B cell (primary cell): Measurements from ENCODE around the gene PRKCQ. TPM values are rescaled to one million over a fixed set of nuclear protein-coding genes. Genes with fewer than 3 reads are reported as not detected.

Experiments
- ATAC-seq: fragments of 200-7000 bp; cut with Tn5 transposase; one replicate; pipeline ENCODE4 v1.10.0; 2021; ENCODE audit warnings: low read depth, mild to moderate bottlenecking, moderate number of reproducible peaks, moderate library complexity
- CTCF ChIA-PET: fragments of 350-600 bp; sonication (Branson Sonifier 250); formaldehyde crosslinking; loops from one replicate; lab custom pipeline; 2021; ENCODE audit warnings: antibody characterized with exemption, inconsistent platforms; lab: Charles Lee
- POLR2A ChIA-PET: fragments of 350-600 bp; sonication (Branson Sonifier 250); formaldehyde crosslinking; loops from one replicate; lab custom pipeline; 2021; ENCODE audit warnings: antibody characterized with exemption; lab: Charles Lee
- DNase-seq: peaks from one replicate; pipeline ENCODE4 v3.0.0; 2013
- H2AFZ ChIP-seq: 2 replicates; pipeline ENCODE4 v1.6.1; 2012; ENCODE audit warnings: mild to moderate bottlenecking, low read depth, low read length; ENCODE audit not compliant: insufficient read depth, poor library complexity, severe bottlenecking
- H3K27ac ChIP-seq, 2 donors: 1 replicate in 1 of 2; 2 replicates in 1 of 2; pipeline ENCODE4 v1.5.1; 2012 to 2013; ENCODE audit warnings: low read length in 2 of 2, mild to moderate bottlenecking in 2 of 2, moderate library complexity in 1 of 2
- H3K27me3 ChIP-seq, 4 experiments: fragments of 200-600 bp in 1 of 4; sonication (generic) in 1 of 4; replicated peaks in 1 of 4; 1 replicate in 2 of 4; 2 replicates in 2 of 4; pipeline versions ENCODE4 v1.6.1 to v1.7.0; 2013 to 2016; ENCODE audit warnings: low read length in 3 of 4, mild to moderate bottlenecking in 2 of 4, mixed read lengths in 1 of 4, moderate library complexity in 1 of 4; ENCODE audit not compliant: insufficient read depth in 4 of 4, control insufficient read depth in 3 of 4; ENCODE audit errors: control extremely low read depth in 1 of 4
- H3K36me3 ChIP-seq, 2 experiments: replicated peaks in 1 of 2; 1 replicate in 1 of 2; 2 replicates in 1 of 2; pipeline versions ENCODE4 v1.6.1 to v1.7.1; 2013; ENCODE audit warnings: low read length in 1 of 2; ENCODE audit not compliant: insufficient read depth in 2 of 2, control insufficient read depth in 1 of 2; ENCODE audit errors: control extremely low read depth in 1 of 2, extremely low read depth in 1 of 2
- H3K4me1 ChIP-seq, 2 donors: fragments of 200-600 bp in 1 of 2; sonication (generic) in 1 of 2; 1 replicate in 1 of 2; 2 replicates in 1 of 2; pipeline versions ENCODE4 v1.5.1 to v1.6.1; 2013 to 2017; ENCODE audit warnings: low read length in 2 of 2; ENCODE audit not compliant: control insufficient read depth in 2 of 2, insufficient read depth in 2 of 2
- H3K4me2 ChIP-seq: replicated peaks from 2 replicates; pipeline ENCODE3; 2012; ENCODE audit warnings: mild to moderate bottlenecking, low read depth, low read length; ENCODE audit not compliant: poor library complexity, severe bottlenecking
- H3K4me3 ChIP-seq, 5 experiments: fragments of 200-600 bp in 1 of 5; sonication (generic) in 1 of 5; 1 replicate in 3 of 5; 2 replicates in 2 of 5; pipeline versions ENCODE4 v1.5.1 to v1.7.0; 2011 to 2016; ENCODE audit warnings: low read length in 4 of 5, mild to moderate bottlenecking in 4 of 5, low read depth in 2 of 5, control low read depth in 1 of 5, moderate library complexity in 1 of 5; ENCODE audit not compliant: insufficient read depth in 1 of 5; ENCODE audit errors: control extremely low read depth in 1 of 5, extremely low read depth in 1 of 5
- H3K79me2 ChIP-seq: fragments of 200-600 bp; sonication (generic); one replicate; pipeline ENCODE4 v1.6.0; 2016; ENCODE audit warnings: low read length; ENCODE audit not compliant: control insufficient read depth, insufficient read depth
- H3K9ac ChIP-seq: fragments of 200-600 bp; sonication (generic); 2 replicates; pipeline ENCODE4 v1.6.1; 2017; ENCODE audit warnings: mild to moderate bottlenecking, low read length, moderate library complexity
- H3K9me3 ChIP-seq, 3 donors: one replicate each; pipeline versions ENCODE4 v1.6.1 to v1.7.1; 2013; ENCODE audit warnings: low read length in 2 of 3; ENCODE audit not compliant: control insufficient read depth in 2 of 3, insufficient read depth in 1 of 3; ENCODE audit errors: control extremely low read depth in 1 of 3
- H4K20me1 ChIP-seq: 2 replicates; pipeline ENCODE4 v1.6.0; 2012; ENCODE audit warnings: mild to moderate bottlenecking, low read length; ENCODE audit not compliant: insufficient read depth, control insufficient read depth, poor library complexity, severe bottlenecking
- H3K27ac Mint-ChIP-seq: one replicate; pipeline ENCODE4 v1.8.0; 2021; ENCODE audit warnings: mixed read lengths
- H3K27me3 Mint-ChIP-seq: one replicate; pipeline ENCODE4 v1.8.0; 2021; ENCODE audit warnings: mixed read lengths
- H3K4me1 Mint-ChIP-seq: one replicate; pipeline ENCODE4 v1.8.0; 2021; ENCODE audit warnings: mixed read lengths
- H3K4me3 Mint-ChIP-seq: one replicate; pipeline ENCODE4 v1.8.0; 2021; ENCODE audit warnings: mixed read lengths
- H3K9me3 Mint-ChIP-seq: one replicate; pipeline ENCODE4 v1.8.0; 2022; ENCODE audit warnings: mixed read lengths; ENCODE audit not compliant: insufficient read depth
- EZH2 ChIP-seq: IDR thresholded peaks from 2 replicates; pipeline ENCODE4 v1.6.1; 2012; ENCODE audit warnings: borderline replicate concordance, low read depth, mild to moderate bottlenecking, moderate library complexity, low read length; ENCODE audit not compliant: insufficient read depth, poor library complexity, severe bottlenecking
- WGBS: methylation state at CpG from one replicate; pipeline ENCODE4 v1.1.5; 2013; ENCODE audit warnings: missing lambda C conversion rate; ENCODE audit not compliant: insufficient coverage; 5-methylcytosine and 5-hydroxymethylcytosine counted together
- intact Hi-C: fragments of 100-400 bp; cut with micrococcal nuclease; formaldehyde crosslinking; loops from one replicate; pipeline ENCODE4 v1.10.0; 2022
- polyA plus RNA-seq: library from polyadenylated mRNA; depleted of rRNA; stranded (reverse); fragments of >200 nt; gene quantifications from 2 replicates; pipeline ENCODE4 v1.2.3, GENCODE V29; 2012
- total RNA-seq, 2 donors: library from RNA; stranded (reverse); fragments of 120-200 nt in 1 of 2; gene quantifications; 1 replicate in 1 of 2; 2 replicates in 1 of 2; pipeline versions ENCODE4 v1.2.3 to v1.2.4, GENCODE V29; 2013 to 2022
- TF ChIP-seq, protein P1 (sequence below): fragments of 200-600 bp; IDR thresholded peaks from one replicate; pipeline ENCODE4 v1.8.0; 2022; ENCODE audit warnings: antibody characterized with exemption, mild to moderate bottlenecking

The PRKCQ gene
- total and polyA plus RNA-seq, 2 donors (not counting 1 experiment from before 2014, with no cell fraction given) = 0.15 to 0.16 TPM

DNA sequence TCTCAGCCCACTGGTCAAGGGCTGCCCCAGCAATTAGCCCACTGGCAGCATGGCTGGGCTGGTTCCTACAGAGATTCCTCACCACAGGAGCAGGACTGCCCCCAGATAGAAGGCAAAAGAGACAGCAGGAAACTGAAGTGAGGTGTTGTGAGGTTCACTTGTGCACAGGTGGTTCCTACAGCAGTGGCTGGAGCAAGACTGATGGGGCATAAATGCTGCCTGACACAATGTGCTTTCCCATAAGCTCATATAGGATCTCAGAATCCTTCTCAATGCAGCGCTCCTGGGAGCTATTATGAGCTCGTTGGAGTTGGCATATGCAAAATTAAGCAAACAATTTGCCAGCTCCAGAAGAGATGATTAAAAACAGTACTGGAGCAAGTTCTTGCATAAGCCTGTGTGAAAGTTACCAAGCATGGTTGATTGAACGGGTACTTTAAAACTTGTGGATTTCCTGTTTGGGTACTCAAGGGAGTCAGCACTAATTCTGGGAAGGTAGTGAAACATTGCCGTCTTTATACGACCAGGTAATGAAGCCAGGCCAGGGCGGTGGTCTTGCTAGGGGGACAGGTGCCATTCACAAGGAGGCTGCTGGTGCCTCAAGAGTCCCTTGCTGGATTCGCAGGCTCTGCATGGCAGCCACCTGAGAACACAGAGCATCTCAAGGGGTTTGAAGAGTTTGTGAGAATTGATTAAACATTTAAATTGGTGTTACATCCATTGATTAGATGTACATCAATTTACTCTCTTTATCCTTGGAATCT is 20.3 kb upstream of the PRKCQ start:
- 18% methylated on average over 6 of the region's 7 CpGs for WGBS
- no peak overlapping the region for H3K4me2 ChIP-seq
- Mint-ChIP-seq H3K27me3 (peaks cover 41% of the 10 kb centered on the region), H3K9me3 (no peaks in the 10 kb centered on the region), H3K4me1 (peaks cover 8% of the 10 kb centered on the region), H3K27ac (no peak overlapping the region), H3K4me3 (no peak overlapping the region)
- H4K20me1 ChIP-seq = no peaks in the 10 kb centered on the region
- DNase-seq (no peak), ATAC-seq (no peak)
- TF ChIP-seq, protein P1, sequence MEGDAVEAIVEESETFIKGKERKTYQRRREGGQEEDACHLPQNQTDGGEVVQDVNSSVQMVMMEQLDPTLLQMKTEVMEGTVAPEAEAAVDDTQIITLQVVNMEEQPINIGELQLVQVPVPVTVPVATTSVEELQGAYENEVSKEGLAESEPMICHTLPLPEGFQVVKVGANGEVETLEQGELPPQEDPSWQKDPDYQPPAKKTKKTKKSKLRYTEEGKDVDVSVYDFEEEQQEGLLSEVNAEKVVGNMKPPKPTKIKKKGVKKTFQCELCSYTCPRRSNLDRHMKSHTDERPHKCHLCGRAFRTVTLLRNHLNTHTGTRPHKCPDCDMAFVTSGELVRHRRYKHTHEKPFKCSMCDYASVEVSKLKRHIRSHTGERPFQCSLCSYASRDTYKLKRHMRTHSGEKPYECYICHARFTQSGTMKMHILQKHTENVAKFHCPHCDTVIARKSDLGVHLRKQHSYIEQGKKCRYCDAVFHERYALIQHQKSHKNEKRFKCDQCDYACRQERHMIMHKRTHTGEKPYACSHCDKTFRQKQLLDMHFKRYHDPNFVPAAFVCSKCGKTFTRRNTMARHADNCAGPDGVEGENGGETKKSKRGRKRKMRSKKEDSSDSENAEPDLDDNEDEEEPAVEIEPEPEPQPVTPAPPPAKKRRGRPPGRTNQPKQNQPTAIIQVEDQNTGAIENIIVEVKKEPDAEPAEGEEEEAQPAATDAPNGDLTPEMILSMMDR = no peak
- no peak for TF ChIP-seq EZH2
- no peak overlapping the region for H2AFZ ChIP-seq
- intact Hi-C loops = no loop called here
- no peak overlapping the region for H3K4me3 ChIP-seq
- H3K27ac ChIP-seq = no peak overlapping the region
- no peaks in the 10 kb centered on the region for H3K79me2 ChIP-seq
- H3K36me3 ChIP-seq = no peaks in the 10 kb centered on the region
- H3K9ac ChIP-seq = no peak overlapping the region
- H3K27me3 ChIP-seq = no peaks in the 10 kb centered on the region
- CTCF ChIA-PET = no interaction called here
- peaks cover 8% of the 10 kb centered on the region in 2 donors for H3K4me1 ChIP-seq
- H3K9me3 ChIP-seq = no peaks in the 10 kb centered on the region
- POLR2A ChIA-PET = no interaction called here

DNA sequence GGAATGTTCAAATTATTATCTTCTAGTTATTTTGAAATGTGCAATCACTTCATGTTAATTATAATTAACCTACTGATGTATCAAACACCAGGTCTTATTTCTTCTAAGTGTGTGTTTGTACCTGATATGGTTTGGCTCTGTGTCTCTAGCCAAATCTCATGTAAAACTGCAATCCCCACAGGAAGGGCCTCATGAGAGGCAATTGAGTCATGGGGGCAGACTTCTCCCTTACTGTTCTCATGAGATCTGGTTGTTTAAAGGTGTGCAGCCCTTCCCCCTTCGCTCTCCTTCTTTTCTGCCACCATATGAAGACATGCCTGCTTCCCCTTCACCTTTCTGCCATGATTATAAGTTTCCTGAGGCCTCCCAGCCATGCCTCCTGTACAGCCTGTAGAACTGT is 18.6 kb upstream of the PRKCQ start:
- Histone ChIP-seq H3K4me2 (no peak overlapping the region), H3K9me3 (no peaks in the 10 kb centered on the region), H3K4me1 (peaks cover 8% of the 10 kb centered on the region in 2 donors), H3K79me2 (no peaks in the 10 kb centered on the region), H3K4me3 (no peak overlapping the region), H4K20me1 (no peaks in the 10 kb centered on the region), H3K27me3 (no peaks in the 10 kb centered on the region), H3K36me3 (no peaks in the 10 kb centered on the region), H2AFZ (no peak overlapping the region), H3K27ac (no peak overlapping the region), H3K9ac (no peak overlapping the region)
- peaks cover 32% of the 10 kb centered on the region for H3K27me3 Mint-ChIP-seq
- intact Hi-C loops = no loop called here
- DNase-seq (no peak), ATAC-seq (no peak)
- no peak for TF ChIP-seq EZH2
- TF ChIP-seq, protein P1 = no peak
- POLR2A ChIA-PET = no interaction called here
- H3K9me3 Mint-ChIP-seq = no peaks in the 10 kb centered on the region
- 100% methylated on average over 1 of the region's 1 CpG for WGBS
- no peak overlapping the region for H3K4me3 Mint-ChIP-seq
- no peak overlapping the region for H3K27ac Mint-ChIP-seq
- H3K4me1 Mint-ChIP-seq = peaks cover 8% of the 10 kb centered on the region
- CTCF ChIA-PET = no interaction called here
